ENCODE measurements around the gene INTS2.

DNA sequence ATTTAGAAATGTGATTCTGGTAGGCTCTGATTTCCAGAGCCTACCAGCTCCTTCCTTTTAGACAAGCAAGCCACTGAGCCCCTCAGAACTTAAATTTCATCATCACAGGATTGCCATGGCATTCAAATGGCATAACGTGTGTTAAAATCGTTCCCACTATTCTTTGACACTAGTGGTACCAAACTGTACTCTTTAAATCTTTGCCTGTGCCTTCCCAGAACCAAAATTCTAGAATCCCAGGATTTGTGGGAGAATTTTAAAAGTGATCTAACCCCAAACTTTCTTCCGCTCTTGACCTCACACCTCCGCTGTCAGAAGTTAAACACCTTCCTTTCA, 287 bp upstream of the INTS2 start:
- TF ChIP-seq CTCF (IDR thresholded peaks at IDR 0.05) (no peak), POLR2A (IDR thresholded peaks at IDR 0.05) (no peak)
